ENCODE results near the gene SSTR5.

The SSTR5 gene

DNA sequence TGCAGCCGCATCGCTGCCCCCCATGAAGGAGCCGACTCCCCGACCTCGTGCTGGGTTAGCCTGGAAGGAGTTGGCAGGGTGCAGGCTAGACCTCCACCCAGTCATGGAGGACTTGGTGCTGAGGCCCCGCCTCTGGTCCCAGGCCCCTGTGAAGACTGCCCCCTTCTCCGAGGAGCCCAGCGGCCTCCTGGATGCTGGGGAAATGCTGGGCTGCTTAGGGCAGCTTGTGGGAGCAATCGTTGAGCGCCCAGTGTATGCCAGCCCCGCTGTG is 1.8 kb downstream of the SSTR5 start:
- Histone ChIP-seq H2AFZ (ENCODE audit: low read depth, low read length) (no peak overlapping the region), H3K4me1 (ENCODE audit: insufficient read depth, low read length) (no peaks in the 10 kb centered on the region), H3K9me3 (ENCODE audit: insufficient read depth, low read length, severe bottlenecking) (no peaks in the 10 kb centered on the region), H3K79me2 (ENCODE audit: insufficient read depth, low read length) (no peaks in the 10 kb centered on the region), H4K20me1 (ENCODE audit: insufficient read depth, low read length) (0 out of 2 replicates have a peak, but pooled peaks cover 5% of the 10 kb centered on the region), H3K27me3 (ENCODE audit: insufficient read depth, low read length, poor library complexity) (no peaks in the 10 kb centered on the region), H3K4me2 (ENCODE audit: insufficient read depth, low read length) (no peak overlapping the region), H3K9ac (ENCODE audit: low read depth, low read length) (no peak overlapping the region), H3K4me3 (ENCODE audit: low read depth in 1 of 2, low read length in 2 of 2) (no peak overlapping the region), H3K27ac (ENCODE audit: low read length) (no peak overlapping the region), H3K36me3 (ENCODE audit: insufficient read depth, low read length) (no peaks in the 10 kb centered on the region)
- DNase-seq (no peak), ATAC-seq (ENCODE audit: insufficient read depth, low read depth) (no peak)
- no peak for TF ChIP-seq EZH2 (IDR thresholded peaks at IDR 0.05; ENCODE audit: borderline replicate concordance, low read depth, low read length, severe bottlenecking)
- TF ChIP-seq, protein P1, sequence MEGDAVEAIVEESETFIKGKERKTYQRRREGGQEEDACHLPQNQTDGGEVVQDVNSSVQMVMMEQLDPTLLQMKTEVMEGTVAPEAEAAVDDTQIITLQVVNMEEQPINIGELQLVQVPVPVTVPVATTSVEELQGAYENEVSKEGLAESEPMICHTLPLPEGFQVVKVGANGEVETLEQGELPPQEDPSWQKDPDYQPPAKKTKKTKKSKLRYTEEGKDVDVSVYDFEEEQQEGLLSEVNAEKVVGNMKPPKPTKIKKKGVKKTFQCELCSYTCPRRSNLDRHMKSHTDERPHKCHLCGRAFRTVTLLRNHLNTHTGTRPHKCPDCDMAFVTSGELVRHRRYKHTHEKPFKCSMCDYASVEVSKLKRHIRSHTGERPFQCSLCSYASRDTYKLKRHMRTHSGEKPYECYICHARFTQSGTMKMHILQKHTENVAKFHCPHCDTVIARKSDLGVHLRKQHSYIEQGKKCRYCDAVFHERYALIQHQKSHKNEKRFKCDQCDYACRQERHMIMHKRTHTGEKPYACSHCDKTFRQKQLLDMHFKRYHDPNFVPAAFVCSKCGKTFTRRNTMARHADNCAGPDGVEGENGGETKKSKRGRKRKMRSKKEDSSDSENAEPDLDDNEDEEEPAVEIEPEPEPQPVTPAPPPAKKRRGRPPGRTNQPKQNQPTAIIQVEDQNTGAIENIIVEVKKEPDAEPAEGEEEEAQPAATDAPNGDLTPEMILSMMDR (IDR thresholded peaks at IDR 0.05; ENCODE audit: borderline replicate concordance, extremely low read depth, low read length, poor library complexity, severe bottlenecking), result no peak

DNA sequence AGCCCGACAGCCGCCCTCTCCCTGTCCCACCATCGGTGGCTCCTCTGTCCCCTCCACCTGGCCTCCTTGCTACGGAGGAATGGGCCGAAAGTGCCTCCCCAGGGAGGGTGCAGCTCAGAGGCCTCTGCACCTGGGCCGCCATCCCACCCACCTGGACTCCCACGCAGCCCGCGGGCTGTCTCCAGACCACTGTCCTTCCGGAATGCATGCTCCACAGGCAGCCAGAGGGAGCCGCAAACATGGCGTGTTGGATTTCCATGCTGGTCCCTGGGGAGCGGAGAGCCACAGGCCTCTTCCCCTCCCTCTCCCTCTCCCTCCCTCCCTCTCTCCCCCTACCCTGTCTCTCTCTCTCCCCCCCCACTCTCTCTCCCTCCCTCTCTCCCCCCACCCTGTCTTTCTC is 3.0 kb downstream of the SSTR5 start:
- Histone ChIP-seq H3K4me3 (ENCODE audit: low read depth in 1 of 2, low read length in 2 of 2) (no peak overlapping the region), H3K27me3 (ENCODE audit: insufficient read depth, low read length, poor library complexity) (no peaks in the 10 kb centered on the region), H3K9me3 (ENCODE audit: insufficient read depth, low read length, severe bottlenecking) (no peaks in the 10 kb centered on the region)

GRCh38 chr16:1076801-1077576 is 4.4 kb downstream of the SSTR5 start:
- no peaks in the 10 kb centered on the region for H3K36me3 ChIP-seq (ENCODE audit: insufficient read depth, low read length)
- H3K27me3 ChIP-seq (ENCODE audit: insufficient read depth, low read length, poor library complexity), result no peaks in the 10 kb centered on the region
- no peak overlapping the region for H2AFZ ChIP-seq (ENCODE audit: low read depth, low read length)
- H3K9me3 ChIP-seq (ENCODE audit: insufficient read depth, low read length, severe bottlenecking), result no peaks in the 10 kb centered on the region
- H3K9ac ChIP-seq (ENCODE audit: low read depth, low read length), result no peak overlapping the region
- H3K79me2 ChIP-seq (ENCODE audit: insufficient read depth, low read length), result no peaks in the 10 kb centered on the region
- DNase-seq (no peak), ATAC-seq (ENCODE audit: insufficient read depth, low read depth) (no peak)
- TF ChIP-seq, protein P1 (IDR thresholded peaks at IDR 0.05; ENCODE audit: borderline replicate concordance, extremely low read depth, low read length, poor library complexity, severe bottlenecking), result no peak
- TF ChIP-seq EZH2 (IDR thresholded peaks at IDR 0.05; ENCODE audit: borderline replicate concordance, low read depth, low read length, severe bottlenecking), result no peak
- no peak overlapping the region for H3K27ac ChIP-seq (ENCODE audit: low read length)
- H3K4me1 ChIP-seq (ENCODE audit: insufficient read depth, low read length), result no peaks in the 10 kb centered on the region
- no peak overlapping the region for H3K4me2 ChIP-seq (ENCODE audit: insufficient read depth, low read length)
- 0 out of 2 replicates have a peak, but pooled peaks cover 5% of the 10 kb centered on the region for H4K20me1 ChIP-seq (ENCODE audit: insufficient read depth, low read length)
- no peak overlapping the region for H3K4me3 ChIP-seq (ENCODE audit: low read depth in 1 of 2, low read length in 2 of 2)

More for the DNA sequence above, 3.0 kb downstream of the SSTR5 start:
- no peak overlapping the region for H3K4me2 ChIP-seq (ENCODE audit: insufficient read depth, low read length)
- ATAC-seq (ENCODE audit: insufficient read depth, low read depth) (no peak), DNase-seq (no peak)
- 0 out of 2 replicates have a peak, but pooled peaks cover 5% of the 10 kb centered on the region for H4K20me1 ChIP-seq (ENCODE audit: insufficient read depth, low read length)
- H3K4me1 ChIP-seq (ENCODE audit: insufficient read depth, low read length), result no peaks in the 10 kb centered on the region
- H3K79me2 ChIP-seq (ENCODE audit: insufficient read depth, low read length), result no peaks in the 10 kb centered on the region
- H3K36me3 ChIP-seq (ENCODE audit: insufficient read depth, low read length), result no peaks in the 10 kb centered on the region
- H3K27ac ChIP-seq (ENCODE audit: low read length), result no peak overlapping the region
- H2AFZ ChIP-seq (ENCODE audit: low read depth, low read length), result no peak overlapping the region
- H3K9ac ChIP-seq (ENCODE audit: low read depth, low read length), result no peak overlapping the region
- TF ChIP-seq EZH2 (IDR thresholded peaks at IDR 0.05; ENCODE audit: borderline replicate concordance, low read depth, low read length, severe bottlenecking), result no peak
- TF ChIP-seq, protein P1 (IDR thresholded peaks at IDR 0.05; ENCODE audit: borderline replicate concordance, extremely low read depth, low read length, poor library complexity, severe bottlenecking), result no peak

All from DND-41 (cell line).